K562 (cell line): ENCODE data around the gene FNDC11. TPM values are rescaled to one million over a fixed set of nuclear protein-coding genes. Genes with fewer than 3 reads are reported as not detected.

Source experiments
- ATAC-seq: fragments of 200-7000 bp; cut with Tn5 transposase; 3 replicates; pipeline ENCODE4 v1.9.1; 2020; ENCODE audit warnings: moderate library complexity
- BruUV-seq: library from RNA; stranded (reverse); fragments of 400-500 nt; replicated peaks from 2 replicates; lab custom pipeline; 2021; lab: Mats Ljungman, UMichigan
- CTCF ChIA-PET: fragments of 300-600 bp; formaldehyde crosslinking; extraction: SDS; loops from one replicate; lab custom pipeline; 2021; ENCODE audit warnings: low intra/inter-chr PET ratio; lab: Yijun Ruan, JAX
- POLR2A ChIA-PET: fragments of 300-600, 350-650 bp; sonication (Branson Sonifier 250); formaldehyde crosslinking; extraction: SDS; loops from one replicate; lab custom pipeline; 2021; ENCODE audit warnings: antibody characterized with exemption, inconsistent platforms; lab: Yijun Ruan, JAX
- DNase-seq, 4 experiments: peaks; one replicate each; pipeline versions ENCODE4 v3.0.0 to v3.0.0-alpha.2; 2011 to 2018; ENCODE audit warnings: low spot score in 3 of 4, mixed read lengths in 3 of 4; ENCODE audit errors: extremely low read depth in 1 of 4
- FAIRE-seq: peaks from 2 replicates; lab custom pipeline; 2011; peaks lifted over from hg19 to GRCh38; lab: Jason Lieb, UNC
- H2AFZ ChIP-seq: 2 replicates; pipeline ENCODE4 v1.6.0; 2011; ENCODE audit warnings: low read depth, low read length, control low read depth, inconsistent platforms
- H3K27ac ChIP-seq: fragments of 200-600 bp; 3 replicates; pipeline ENCODE4 v1.8.0; 2011; ENCODE audit warnings: low read depth, mild to moderate bottlenecking, control low read depth, inconsistent platforms, low read length, moderate library complexity, mixed read lengths; ENCODE audit errors: extremely low read depth
- H3K27me3 ChIP-seq, 2 experiments: fragments of 300-600 bp in 1 of 2; 2 replicates in 1 of 2; 3 replicates in 1 of 2; pipeline versions ENCODE4 v1.6.0 to v1.8.0; 2011; ENCODE audit warnings: inconsistent platforms in 2 of 2, low read length in 2 of 2, mild to moderate bottlenecking in 1 of 2, mixed read lengths in 1 of 2, moderate library complexity in 1 of 2; ENCODE audit not compliant: control insufficient read depth in 2 of 2, insufficient read depth in 2 of 2
- H3K36me3 ChIP-seq: fragments of 300-600 bp; 3 replicates; pipeline ENCODE4 v1.8.0; 2011; ENCODE audit warnings: mild to moderate bottlenecking, low read length, inconsistent platforms; ENCODE audit not compliant: control insufficient read depth, insufficient read depth
- H3K4me1 ChIP-seq, 2 experiments: fragments of 200-600 bp in 1 of 2; replicated peaks in 1 of 2; 2 replicates in 1 of 2; 3 replicates in 1 of 2; pipeline versions ENCODE4 v1.5.1 to v1.8.0; 2011; ENCODE audit warnings: inconsistent platforms in 2 of 2, low read length in 2 of 2, mild to moderate bottlenecking in 1 of 2, mixed read lengths in 1 of 2, moderate library complexity in 1 of 2; ENCODE audit not compliant: control insufficient read depth in 2 of 2, insufficient read depth in 2 of 2
- H3K4me2 ChIP-seq: 2 replicates; pipeline ENCODE4 v1.6.1; 2011; ENCODE audit warnings: low read length, control low read depth, inconsistent platforms, mixed read lengths; ENCODE audit not compliant: insufficient read depth
- H3K4me3 ChIP-seq: fragments of 200-600 bp; sonication (generic), shearing (Covaris generic); 2 replicates; pipeline ENCODE4 v1.5.1; 2016; ENCODE audit warnings: control low read depth, inconsistent platforms
- H3K79me2 ChIP-seq: fragments of 200-600 bp; 3 replicates; pipeline ENCODE4 v1.8.0; 2011; ENCODE audit warnings: low read length, inconsistent platforms; ENCODE audit not compliant: control insufficient read depth, insufficient read depth
- H3K9ac ChIP-seq, 2 experiments: 2 replicates each; pipeline versions ENCODE4 v1.6.0 to v1.6.1; 2011; ENCODE audit warnings: low read depth in 2 of 2, low read length in 2 of 2, control low read depth in 1 of 2, inconsistent platforms in 1 of 2, mild to moderate bottlenecking in 1 of 2, mixed read lengths in 1 of 2; ENCODE audit not compliant: insufficient read depth in 1 of 2
- H3K9me1 ChIP-seq: one replicate; pipeline ENCODE4 v1.6.0; 2011; ENCODE audit warnings: inconsistent platforms, mild to moderate bottlenecking, low read length, moderate library complexity; ENCODE audit not compliant: control insufficient read depth, insufficient read depth
- H3K9me3 ChIP-seq: replicated peaks from 2 replicates; pipeline ENCODE4 v1.5.1; 2011; ENCODE audit warnings: low read depth, low read length, inconsistent platforms; ENCODE audit not compliant: control insufficient read depth, insufficient read depth
- H4K20me1 ChIP-seq: replicated peaks from 2 replicates; pipeline ENCODE4 v1.6.1; 2011; ENCODE audit warnings: low read length, inconsistent platforms, mixed read lengths; ENCODE audit not compliant: control insufficient read depth, insufficient read depth
- CBX3 ChIP-seq, 2 experiments: IDR thresholded peaks; 1 replicate in 1 of 2; 2 replicates in 1 of 2; pipeline ENCODE4 v1.6.1; 2012; ENCODE audit warnings: inconsistent platforms in 2 of 2, low read length in 2 of 2, borderline replicate concordance in 1 of 2, control low read depth in 1 of 2
- CREB1 ChIP-seq, 2 experiments: sonication (generic) in 1 of 2; formaldehyde crosslinking in 1 of 2; IDR thresholded peaks; 2 replicates each; pipeline versions ENCODE4 v1.6.1 to v1.8.0; 2012 to 2022; ENCODE audit warnings: inconsistent platforms in 1 of 2, mild to moderate bottlenecking in 1 of 2, missing genetic modification reagents in 1 of 2, moderate library complexity in 1 of 2
- E2F6 ChIP-seq, 2 experiments: IDR thresholded peaks; 2 replicates each; pipeline ENCODE4 v1.6.1; 2011; ENCODE audit warnings: borderline replicate concordance in 1 of 2, control low read depth in 1 of 2, low read depth in 1 of 2, low read length in 1 of 2, mild to moderate bottlenecking in 1 of 2, mixed read lengths in 1 of 2, moderate library complexity in 1 of 2; ENCODE audit not compliant: insufficient read depth in 1 of 2, insufficient read length in 1 of 2, poor library complexity in 1 of 2, severe bottlenecking in 1 of 2; ENCODE audit errors: extremely low read depth in 1 of 2
- EP300 ChIP-seq: IDR thresholded peaks from 2 replicates; pipeline ENCODE4 v1.6.1; 2012; ENCODE audit warnings: low read length, improper control_type of control experiment
- FOXP4 ChIP-seq: sonication (generic); formaldehyde crosslinking; IDR thresholded peaks from 2 replicates; pipeline ENCODE4 v1.8.0; 2022; ENCODE audit warnings: mild to moderate bottlenecking, missing genetic modification reagents, borderline replicate concordance
- KLF13 ChIP-seq: fragments of 450-650 bp; IDR thresholded peaks from 2 replicates; pipeline ENCODE4 v1.6.1; 2016; ENCODE audit warnings: missing genetic modification characterization, low read depth, mild to moderate bottlenecking, missing compliant biosample characterization, moderate library complexity, borderline replicate concordance
- L3MBTL2 ChIP-seq: fragments of 450-650 bp; IDR thresholded peaks from 2 replicates; pipeline ENCODE4 v1.6.1; 2016; ENCODE audit warnings: mild to moderate bottlenecking, moderate library complexity
- NEUROD1 ChIP-seq: fragments of 150-350 bp; IDR thresholded peaks from 2 replicates; pipeline ENCODE4 v1.6.1; 2014; ENCODE audit warnings: borderline replicate concordance, low read length, low read depth; ENCODE audit not compliant: partially characterized antibody
- NFE2L1 ChIP-seq: fragments of 450-650 bp; IDR thresholded peaks from 2 replicates; pipeline ENCODE4 v1.6.1; 2016; ENCODE audit warnings: missing genetic modification characterization, low read depth, mild to moderate bottlenecking, missing compliant biosample characterization, moderate library complexity, borderline replicate concordance
- PHF20 ChIP-seq: fragments of 450-650 bp; IDR thresholded peaks from 2 replicates; pipeline ENCODE4 v1.6.1; 2018; ENCODE audit not compliant: partially characterized antibody
- PML ChIP-seq: IDR thresholded peaks from 2 replicates; pipeline ENCODE4 v1.6.1; 2012; ENCODE audit warnings: low read length, inconsistent platforms
- POLR2H ChIP-seq: IDR thresholded peaks from 2 replicates; pipeline ENCODE4 v1.6.1; 2016; ENCODE audit warnings: missing genetic modification characterization, low read depth, mild to moderate bottlenecking, control low read depth, missing compliant biosample characterization, moderate library complexity
- SNIP1 ChIP-seq: fragments of 450-650 bp; IDR thresholded peaks from 2 replicates; pipeline ENCODE4 v1.7.1; 2017; ENCODE audit warnings: low read depth, mild to moderate bottlenecking
- SUPT5H ChIP-seq: fragments of 450-650 bp; IDR thresholded peaks from 2 replicates; pipeline ENCODE4 v1.6.1; 2016
- TCF7 ChIP-seq: sonication (generic); IDR thresholded peaks from 2 replicates; pipeline ENCODE4 v1.6.1; 2016; ENCODE audit warnings: antibody characterized with exemption, borderline replicate concordance
- ZHX1 ChIP-seq: fragments of 150-350 bp; conservative IDR thresholded peaks from 2 replicates; pipeline ENCODE4 v1.6.1; 2014; ENCODE audit warnings: low read length
- WGBS: fragments of 100-300 bp; shearing (Covaris generic); methylation state at CpG from one replicate; pipeline ENCODE4 v1.1.6; 2016; ENCODE audit warnings: low coverage, mixed read lengths; ENCODE audit not compliant: insufficient coverage; ENCODE audit errors: missing lambda C conversion rate; 5-methylcytosine and 5-hydroxymethylcytosine counted together
- in situ Hi-C: fragments of 300-500 bp; cut with MboI; formaldehyde crosslinking; loops from 4 replicates; pipeline ENCODE4 v1.15.0; 2018; ENCODE audit warnings: inconsistent platforms, mixed read lengths
- intact Hi-C: fragments of 100-400 bp; cut with micrococcal nuclease; formaldehyde crosslinking; loops from 2 replicates; pipeline ENCODE4 v1.14.2; 2022
- polyA plus RNA-seq, 8 experiments: library from polyadenylated mRNA; depleted of rRNA in 4 of 8; stranded (reverse) in 5 of 8; unstranded in 3 of 8; fragments of >200 nt; fragmentation: Nextera tagmentation in 2 of 8; fragmentation: Illumina TruSeq in 1 of 8; extraction: Ambion mirVana in 2 of 8; extraction: Trizol in 1 of 8; gene quantifications; 2 replicates each; pipeline versions ENCODE4 v1.2.1 to v1.2.3, GENCODE V29; 2011 to 2014; ENCODE audit warnings: inconsistent platforms in 1 of 8, missing spikeins in 1 of 8
- total RNA-seq, 7 experiments: library from RNA; depleted of rRNA in 6 of 7; stranded (reverse); fragments of >200 nt in 6 of 7; fragmentation: Illumina TruSeq in 2 of 7; extraction: Trizol in 2 of 7; gene quantifications; 2 replicates each; pipeline versions ENCODE4 v1.2.1 to v1.2.3, GENCODE V29; 2011 to 2021; ENCODE audit warnings: low replicate concordance in 1 of 7

FNDC11 gene
- total and polyA plus RNA-seq, 9 of the 15 experiments (the other 6 are each of a cell fraction or from before 2014, with no cell fraction given), result 0.08 to 2.3 (median 0.64) TPM; not detected in 2

GRCh38 chr20:63520504-63520933 is 33.4 kb upstream of the FNDC11 start, which contains the start of gene PPDPF:
PPDPF (plus strand) TSS chr20:63520765; CDS start chr20:63521309, 544 bp downstream.
- peak; percentile 84 to 99 (median 97) for DNase-seq
- H3K9me1 ChIP-seq, result no peaks in the 10 kb centered on the region
- no TSS peak for BruUV-seq
- peak within 1 kb of the TSS; percentile 89 for H3K4me2 ChIP-seq
- ChIA-PET POLR2A (interaction anchor here (0.6 to 1.7 kb wide), 19 partner anchors 9 to 707 kb away, joined by 3 to 19 read pairs (median 4); partner anchors contain the start of genes DNAJC5, SRMS and TCEA2), CTCF (no interaction called here)
- peak within 1 kb of the TSS; percentile 79 to 98 for H3K9ac ChIP-seq
- peaks cover 10 to 57% of the 10 kb centered on the region in 2 experiments for H3K4me1 ChIP-seq
- in situ Hi-C loops (no loop called here), intact Hi-C loops (no loop called here)
- FAIRE-seq, result peak; percentile 72
- H3K9me3 ChIP-seq, result peaks cover 7% of the 10 kb centered on the region
- peaks cover 23% of the 10 kb centered on the region; the same call in 2 of the 3 replicates for H3K36me3 ChIP-seq
- peak within 1 kb of the TSS; percentile 74 for H2AFZ ChIP-seq
- H3K27me3 ChIP-seq, result peaks cover 24 to 34% of the 10 kb centered on the region in 2 experiments
- peak; percentile 73 for ATAC-seq
- WGBS, result 1% methylated on average over 17 of the region's 64 CpGs
- peak within 1 kb of the TSS; percentile 85 for H3K4me3 ChIP-seq
- H4K20me1 ChIP-seq, result no peaks in the 10 kb centered on the region
- H3K79me2 ChIP-seq, result peaks cover 14% of the 10 kb centered on the region
- H3K27ac ChIP-seq, result peak within 1 kb of the TSS; percentile 96
- TF ChIP-seq PML (peak; percentile 32; the same call in 1 of the 2 replicates), NFE2L1 (no peak), SNIP1 (no peak), PHF20 (no peak), CREB1 (IDR thresholded peaks at IDR 0.05) (peak; percentile 79), CREB1 (CRISPR knock-in tag; IDR thresholded peaks at IDR 0.05) (peak; percentile 74), ZHX1 (no peak), L3MBTL2 (0 out of 2 replicates have a peak, but pooled peaks have one; percentile 9), POLR2H (tag) (peak; percentile 93), FOXP4 (CRISPR knock-in tag) (no peak), TCF7 (0 out of 2 replicates have a peak, but pooled peaks have one; percentile 35), KLF13 (tag) (no peak), E2F6 (IDR thresholded peaks at IDR 0.05; ENCODE audit: borderline replicate concordance in 1 of 2, extremely low read depth in 1 of 2, insufficient read depth in 1 of 2, insufficient read length in 1 of 2, low read depth in 1 of 2, low read length in 1 of 2, poor library complexity in 1 of 2, severe bottlenecking in 1 of 2) (peak in 1 of 2 experiments; percentile 29), CBX3 (IDR thresholded peaks at IDR 0.05; ENCODE audit: borderline replicate concordance in 1 of 2, low read length in 2 of 2) (no peak), EP300 (no peak), SUPT5H (peak; percentile 70), NEUROD1 (no peak)
